HT1080 (cell line): ENCODE results near the gene SLC6A2. TPM values are rescaled to one million over a fixed set of nuclear protein-coding genes. Genes with fewer than 3 reads are reported as not detected.
"Not testable (repeated sequence)": the region's sequence is repeated elsewhere in the genome, so short reads cannot be mapped to it uniquely, and the experiment has no call there.

ENCODE experiments used
- DNase-seq: peaks from one replicate; pipeline ENCODE4 v3.0.0-alpha.2; 2015; ENCODE audit warnings: low read depth
- polyA plus RNA-seq, 2 experiments: library from polyadenylated mRNA; depleted of rRNA; stranded (reverse); fragments of >200 nt; gene quantifications; 2 replicates each; pipeline ENCODE4 v1.2.3, GENCODE V29; 2015
- total RNA-seq: library from RNA; depleted of rRNA; stranded (reverse); fragments of >200 nt; shearing (Covaris generic); gene quantifications from 2 replicates; pipeline ENCODE4 v1.2.3, GENCODE V29; 2014; rRNA removed

Gene SLC6A2
- not detected in 2 replicates for total RNA-seq
- not detected in 2 replicates for polyA plus RNA-seq (2015; cell fraction: cytosol; rRNA removed)
- not detected in 2 replicates for polyA plus RNA-seq (2015; cell fraction: nucleus; rRNA removed)

DNA sequence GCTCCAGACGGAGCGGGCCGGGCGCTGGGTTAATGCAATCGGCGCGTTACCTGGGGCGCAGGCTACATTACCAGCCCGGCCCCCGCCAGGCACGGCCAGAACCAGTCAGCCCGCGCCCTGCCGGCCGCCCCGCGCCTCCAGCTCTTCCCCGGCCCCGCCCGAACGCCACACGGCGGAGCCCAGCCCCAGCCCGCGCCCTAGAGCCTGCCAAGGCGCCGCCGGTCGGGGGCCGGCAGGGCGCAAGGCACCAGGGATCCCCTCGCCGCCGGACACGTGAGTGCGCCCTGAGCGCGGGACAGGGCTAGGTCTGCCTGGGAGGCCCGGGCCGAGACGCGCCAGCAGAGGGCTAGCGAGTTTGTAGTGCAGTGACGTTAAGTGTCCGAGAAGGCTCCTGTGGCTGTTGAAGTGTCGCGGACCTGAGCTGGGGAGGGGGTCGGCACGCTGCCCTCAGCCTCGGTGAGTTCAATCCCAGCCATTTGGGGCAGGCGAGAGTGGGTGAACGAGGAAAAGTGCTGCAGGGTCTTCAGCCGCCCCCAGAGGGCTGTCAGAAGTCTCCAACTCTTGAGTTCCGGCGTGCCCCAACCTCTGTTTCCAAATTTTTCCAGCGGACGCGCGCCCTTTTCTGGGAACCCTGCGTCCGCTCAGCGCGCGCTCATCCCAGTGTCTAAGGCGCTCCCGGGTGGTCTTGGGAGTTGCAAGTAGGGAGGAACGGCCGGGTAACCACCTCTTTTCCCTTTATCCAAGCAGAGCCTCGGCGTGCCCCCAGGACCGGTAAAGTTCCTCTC lies at the start of gene SLC6A2:
SLC6A2 (plus strand) TSS at position 92 of the 785 bp plus-strand sequence. CDS start 707 bp downstream, outside the sequence.
- DNase-seq: no peak

DNA sequence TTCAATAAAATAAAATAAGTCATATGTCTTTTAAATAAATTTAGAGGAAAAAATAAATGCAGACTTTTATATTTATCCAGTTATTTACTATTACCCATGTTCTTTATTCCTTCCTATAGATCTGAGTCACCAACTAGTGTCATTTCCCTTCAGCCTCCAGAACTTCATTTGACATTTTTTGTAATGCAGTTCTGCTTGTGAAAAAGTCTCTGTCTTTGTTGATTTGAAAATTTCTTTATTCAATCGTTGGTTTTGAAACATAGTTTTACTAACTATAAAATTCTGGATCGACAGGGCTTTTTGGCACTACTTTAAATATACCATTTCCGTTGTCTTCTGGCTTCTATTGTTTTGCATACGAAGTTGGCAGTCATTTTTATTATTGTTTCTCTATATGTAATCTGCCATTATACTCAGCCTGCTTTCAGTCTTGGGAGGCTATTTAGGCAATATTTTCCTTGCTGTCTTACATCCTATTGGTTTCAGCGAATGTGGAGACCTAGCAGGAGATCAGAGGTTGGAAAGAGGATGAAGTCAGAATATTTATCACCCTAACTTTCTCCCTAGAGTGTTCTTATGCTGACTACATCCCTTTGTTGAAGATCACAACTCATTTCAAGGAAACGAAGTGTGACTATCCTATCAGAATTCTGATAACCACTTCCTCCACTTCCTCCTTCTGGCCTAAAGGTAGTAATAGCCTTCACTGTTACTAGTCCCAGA lies 42.0 kb upstream of the SLC6A2 start:
- DNase-seq: no peak

DNA sequence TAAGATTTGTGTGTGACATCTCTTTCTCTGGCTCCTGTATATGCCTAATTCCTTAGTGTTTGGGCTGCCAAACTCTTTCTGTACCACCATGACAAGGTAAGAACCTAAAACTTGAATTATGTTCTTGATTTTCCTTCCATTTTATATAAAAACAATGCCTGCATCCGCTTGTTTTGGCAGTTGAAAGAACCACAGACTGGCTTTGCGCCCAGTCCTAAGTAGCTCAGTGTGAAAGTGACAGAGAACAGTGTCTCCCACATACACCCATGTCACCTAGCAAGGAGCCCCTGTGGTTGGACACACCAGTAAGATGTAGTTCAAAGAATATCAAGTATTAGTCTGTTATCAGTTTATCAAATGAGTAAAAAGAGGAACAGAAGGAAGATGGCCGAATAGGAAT lies 40.7 kb upstream of the SLC6A2 start:
- no peak for DNase-seq

DNA sequence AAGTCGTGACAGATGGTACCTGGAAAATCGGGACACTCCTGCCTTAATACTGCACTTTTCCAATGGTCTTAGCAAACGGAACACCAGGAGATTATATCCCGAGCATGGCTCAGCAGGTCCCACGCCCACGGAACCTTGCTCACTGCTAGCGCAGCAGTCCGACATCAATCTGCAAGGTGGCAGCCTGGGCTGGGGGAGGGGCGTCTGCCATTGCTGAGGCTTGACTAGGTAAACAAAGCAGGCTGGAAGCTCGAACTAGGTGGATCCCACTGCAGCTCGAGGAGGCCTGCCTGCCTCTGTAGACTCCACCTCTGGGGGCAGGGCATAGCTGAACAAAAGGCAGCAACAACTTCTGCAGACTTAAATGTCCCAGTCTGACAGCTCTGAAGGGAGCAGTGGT lies 40.1 kb upstream of the SLC6A2 start:
- not testable (repeated sequence) for DNase-seq

DNA sequence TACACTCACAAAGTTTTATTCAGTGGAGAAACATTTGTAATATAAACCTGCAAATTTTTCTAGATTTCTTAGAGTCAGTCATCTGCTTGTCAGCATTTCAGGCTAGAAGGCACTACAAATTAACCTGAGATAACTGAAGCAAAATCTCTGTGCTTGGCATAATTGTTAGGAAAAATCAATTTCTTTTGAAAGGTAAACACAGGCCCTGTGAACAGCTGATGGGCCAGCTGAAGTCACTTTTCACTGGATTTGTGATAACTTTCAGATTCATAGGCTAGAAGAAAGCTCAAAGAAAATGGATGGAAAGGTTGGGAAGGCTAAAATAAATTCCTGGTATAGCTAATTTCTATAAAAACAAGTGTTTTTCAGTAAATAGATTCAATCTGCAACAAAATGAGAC lies 34.0 kb upstream of the SLC6A2 start:
- no peak for DNase-seq

DNA sequence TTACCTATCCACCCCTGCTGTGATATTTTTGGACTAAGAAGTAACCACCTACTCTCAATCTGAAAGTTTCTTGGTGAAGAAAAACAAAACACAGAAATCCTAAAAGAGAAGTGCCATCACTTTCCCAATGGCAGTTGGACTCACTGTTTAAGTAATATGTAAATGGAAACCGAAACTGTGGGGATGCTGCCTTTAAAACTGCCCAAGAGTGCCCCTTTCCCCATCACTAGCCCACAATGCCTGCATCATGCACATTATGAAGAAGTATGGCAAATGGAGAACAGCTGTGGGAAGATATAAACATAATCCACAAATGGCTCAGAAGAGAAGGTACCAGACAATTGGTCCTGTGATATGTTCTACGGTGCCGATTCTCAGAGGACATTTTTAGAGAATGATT lies 33.5 kb upstream of the SLC6A2 start:
- DNase-seq: no peak

DNA sequence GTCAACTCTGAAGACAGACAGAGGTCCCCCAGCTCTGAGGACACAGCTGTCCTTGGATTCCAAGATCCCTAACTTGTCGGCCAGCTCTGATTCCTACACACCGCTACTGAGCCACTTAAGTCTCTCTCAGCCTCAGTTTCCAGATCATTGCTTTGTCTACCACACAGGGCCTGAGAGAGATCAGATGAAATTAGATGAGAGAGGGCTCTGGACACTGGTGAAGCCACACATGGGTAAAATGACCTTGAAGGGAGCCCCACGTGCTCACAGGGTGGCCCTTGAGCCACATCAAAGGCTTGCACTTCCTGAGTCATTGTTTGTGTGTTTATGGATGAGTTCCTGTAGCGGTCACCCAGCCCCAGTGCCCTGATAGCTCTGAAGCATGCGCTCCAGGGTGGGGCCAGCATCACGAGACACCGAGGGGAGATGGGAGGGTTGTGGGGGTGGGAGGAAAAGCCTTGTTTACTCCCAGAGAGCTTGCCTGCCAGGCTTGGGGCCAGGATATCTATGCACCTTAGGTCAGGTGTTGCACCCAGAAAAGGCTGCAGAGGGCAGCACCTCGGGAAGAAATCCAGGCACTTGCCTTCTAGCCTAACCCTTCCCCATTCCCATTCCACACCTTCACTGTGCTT lies 32.7 kb upstream of the SLC6A2 start:
- DNase-seq: peak; percentile 30

DNA sequence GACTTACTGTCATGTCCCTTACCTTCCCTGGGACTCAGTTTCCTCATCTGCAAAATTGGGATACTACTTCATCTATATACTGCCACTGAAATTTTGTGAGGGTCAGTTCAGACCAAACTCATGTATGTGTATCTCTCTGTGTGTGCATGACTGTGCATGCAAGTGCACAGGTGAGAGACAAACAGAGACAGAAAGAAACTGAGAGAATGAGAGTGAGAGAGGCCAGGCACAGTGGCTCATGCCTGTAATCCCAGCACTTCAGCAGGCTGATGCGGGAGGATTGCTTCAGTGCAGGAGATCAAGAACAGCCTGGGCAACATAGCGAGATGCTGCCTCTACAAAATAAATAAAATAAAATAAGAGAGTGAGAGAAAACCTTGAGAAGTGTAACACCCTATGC lies 32.1 kb upstream of the SLC6A2 start:
- DNase-seq: no peak

DNA sequence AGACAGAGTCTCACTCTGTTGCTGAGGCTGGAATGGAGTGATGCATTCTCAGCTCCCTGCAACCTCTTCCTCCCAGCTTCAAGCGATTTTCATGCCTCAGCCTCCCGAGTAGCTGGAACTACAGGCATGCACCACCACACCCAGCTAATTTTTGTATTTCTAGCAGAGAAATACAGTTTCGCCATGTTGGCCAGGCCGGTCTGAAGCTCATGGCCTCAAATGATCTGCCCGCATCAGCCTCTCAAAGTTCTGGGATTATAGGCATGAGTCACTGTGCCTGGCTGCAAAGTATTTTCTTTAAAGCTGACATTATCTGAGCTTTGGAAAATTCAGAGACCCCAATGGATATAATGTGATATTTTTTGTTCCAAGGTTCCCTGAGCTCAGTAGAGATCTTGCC lies 31.1 kb upstream of the SLC6A2 start:
- no peak for DNase-seq

DNA sequence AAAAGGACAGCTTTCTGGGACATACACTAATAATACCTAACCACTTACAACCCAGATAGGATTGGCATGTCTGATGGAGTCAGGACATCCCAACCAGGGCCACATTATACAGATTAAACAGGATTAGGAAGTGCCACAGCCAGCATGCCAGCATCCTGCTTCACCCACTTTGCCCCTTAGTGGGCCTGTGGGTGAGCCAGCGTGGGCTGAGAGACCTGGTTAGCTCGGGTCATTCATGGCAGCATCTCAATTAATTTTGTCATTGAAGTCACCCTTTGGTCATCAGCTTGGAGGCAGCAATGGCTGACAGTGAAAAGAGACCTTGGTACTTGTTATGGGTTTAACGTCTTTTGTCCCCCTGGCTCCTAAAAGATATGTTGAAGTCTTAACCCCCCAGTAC lies 29.9 kb upstream of the SLC6A2 start:
- DNase-seq: no peak

DNA sequence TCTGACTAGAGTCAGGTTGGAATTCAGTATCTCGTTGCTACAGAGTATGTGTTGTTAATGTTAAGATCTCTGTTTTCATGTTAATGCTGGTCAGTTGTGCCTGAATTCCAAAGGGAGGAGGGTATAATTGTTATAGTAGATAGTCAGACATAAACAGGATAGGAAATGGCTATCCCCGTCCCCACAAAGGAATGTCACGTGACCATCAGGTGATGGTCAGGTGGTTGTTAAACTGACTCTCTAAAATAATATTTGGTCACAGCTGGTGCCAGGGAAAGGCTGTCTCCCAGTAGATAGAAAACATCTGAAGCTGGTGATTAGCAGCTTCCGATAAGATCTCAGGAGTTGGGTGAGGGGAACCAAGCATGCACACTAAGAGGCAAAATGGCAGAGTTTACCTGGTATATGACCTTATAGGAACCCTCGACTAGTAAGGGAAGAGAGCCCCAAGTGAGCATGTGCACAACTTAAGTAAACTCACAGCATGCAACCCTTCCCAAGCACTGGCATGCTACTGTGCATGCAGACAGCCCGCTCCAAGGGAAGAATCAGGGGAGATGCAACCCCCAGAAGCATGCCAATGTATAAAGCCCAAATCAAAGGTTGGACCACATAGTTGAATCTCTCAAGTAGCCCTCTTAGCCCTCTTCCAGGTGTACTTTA lies 27.4 kb upstream of the SLC6A2 start:
- DNase-seq: no peak

DNA sequence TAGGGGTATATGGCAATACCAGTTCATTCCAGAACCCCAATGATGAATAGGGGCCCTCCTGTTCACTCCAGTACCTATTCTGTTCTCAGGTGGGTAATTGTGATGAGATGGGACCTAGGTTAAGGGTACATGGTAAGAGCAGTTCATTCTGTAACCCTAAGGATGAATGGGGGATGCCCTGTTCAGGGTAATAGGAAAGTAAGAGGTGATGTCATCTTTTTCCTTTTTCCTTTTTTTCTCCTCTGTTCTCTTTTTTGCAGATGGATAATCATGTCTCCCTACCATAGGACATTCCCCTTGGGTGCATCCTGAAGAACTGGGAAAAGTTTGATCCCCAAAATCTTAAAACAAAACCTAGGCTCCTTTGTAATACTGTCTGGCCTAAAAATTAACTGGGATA lies 25.0 kb upstream of the SLC6A2 start:
- no peak for DNase-seq

DNA sequence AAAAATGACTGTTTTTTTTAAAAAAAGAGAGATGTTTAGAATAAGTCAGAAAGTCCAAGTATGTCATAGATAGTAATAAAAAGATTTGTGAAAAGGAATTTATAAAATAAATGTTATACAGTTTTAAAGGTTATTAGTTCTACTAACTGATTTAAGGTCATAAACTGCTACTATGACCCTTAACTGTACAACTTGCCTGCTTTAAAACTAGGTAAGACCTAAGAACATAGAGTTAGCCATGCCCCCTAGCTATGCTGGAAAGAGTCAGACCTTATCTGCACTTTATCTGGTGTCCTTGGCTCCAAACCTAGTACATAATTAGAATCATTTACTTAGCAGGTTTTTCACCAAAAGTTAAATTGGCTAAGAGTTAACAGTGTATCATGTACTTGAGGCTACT lies 23.5 kb upstream of the SLC6A2 start:
- no peak for DNase-seq

DNA sequence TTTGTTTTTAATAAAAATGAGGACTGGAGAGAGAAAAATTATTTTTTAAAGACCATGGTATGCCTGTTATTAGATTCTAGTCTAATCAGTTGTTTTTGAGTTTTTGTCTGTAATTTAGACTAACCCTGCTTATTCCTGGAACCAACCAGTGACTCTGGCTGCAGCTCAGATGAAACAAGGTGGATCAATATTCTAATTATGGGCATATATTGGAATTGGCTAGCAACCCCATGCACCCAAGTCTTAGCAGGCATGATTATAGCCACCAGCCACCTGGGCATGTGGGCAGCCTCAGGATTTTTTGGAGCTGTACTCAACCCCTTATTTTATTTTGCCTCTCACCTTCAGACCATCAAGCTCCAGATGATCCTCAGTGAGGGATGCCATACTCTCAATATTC lies 21.6 kb upstream of the SLC6A2 start:
- DNase-seq: no peak

DNA sequence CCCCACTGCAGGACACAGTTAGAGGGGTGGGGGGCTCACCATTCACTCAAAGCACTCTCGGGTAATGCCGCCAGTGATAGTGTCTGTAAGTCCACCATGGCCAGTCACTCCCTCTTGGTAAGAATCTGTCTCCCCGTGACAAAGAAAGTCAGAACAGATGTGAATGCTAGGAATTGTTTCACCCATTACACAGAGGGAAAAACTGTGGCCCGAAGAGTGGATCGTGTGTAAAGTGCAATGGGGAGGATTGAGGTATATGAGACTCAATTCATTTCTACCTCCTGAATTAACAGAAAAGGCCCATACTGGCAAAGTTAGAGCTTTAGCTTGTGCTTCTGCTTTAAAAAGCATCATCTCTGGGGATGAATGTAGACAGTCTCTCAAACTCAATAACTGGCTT lies 17.5 kb upstream of the SLC6A2 start:
- no peak for DNase-seq

DNA sequence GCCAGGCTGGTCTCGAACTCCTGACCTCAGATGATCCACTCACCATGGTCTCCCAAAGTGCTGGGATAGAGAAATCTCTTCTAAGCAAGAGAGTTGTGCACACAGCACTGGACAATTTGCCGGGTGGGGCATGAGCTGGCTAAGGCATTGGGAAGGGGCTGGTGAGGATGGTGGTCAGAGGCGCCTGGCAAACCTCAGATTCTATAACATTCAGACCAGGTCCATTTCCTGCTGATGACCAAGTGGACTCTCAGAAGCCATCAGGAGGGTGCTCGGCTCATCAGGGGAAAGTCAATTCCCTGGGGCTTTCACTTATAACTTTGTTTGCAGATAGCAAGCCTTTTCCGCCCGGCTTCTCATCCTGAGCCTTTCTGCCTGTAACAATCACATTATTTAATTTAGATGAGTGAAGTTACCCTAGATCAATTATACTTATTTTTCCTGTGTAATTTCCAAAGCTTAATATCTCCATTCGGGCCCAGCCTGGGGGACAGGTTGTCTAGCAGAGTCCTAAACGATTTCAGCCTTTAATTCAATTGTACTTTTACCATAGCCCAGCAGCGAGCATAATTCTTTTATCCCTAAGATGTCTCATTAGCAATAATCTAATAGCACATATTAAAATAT lies 15.0 kb upstream of the SLC6A2 start:
- DNase-seq: no peak

DNA sequence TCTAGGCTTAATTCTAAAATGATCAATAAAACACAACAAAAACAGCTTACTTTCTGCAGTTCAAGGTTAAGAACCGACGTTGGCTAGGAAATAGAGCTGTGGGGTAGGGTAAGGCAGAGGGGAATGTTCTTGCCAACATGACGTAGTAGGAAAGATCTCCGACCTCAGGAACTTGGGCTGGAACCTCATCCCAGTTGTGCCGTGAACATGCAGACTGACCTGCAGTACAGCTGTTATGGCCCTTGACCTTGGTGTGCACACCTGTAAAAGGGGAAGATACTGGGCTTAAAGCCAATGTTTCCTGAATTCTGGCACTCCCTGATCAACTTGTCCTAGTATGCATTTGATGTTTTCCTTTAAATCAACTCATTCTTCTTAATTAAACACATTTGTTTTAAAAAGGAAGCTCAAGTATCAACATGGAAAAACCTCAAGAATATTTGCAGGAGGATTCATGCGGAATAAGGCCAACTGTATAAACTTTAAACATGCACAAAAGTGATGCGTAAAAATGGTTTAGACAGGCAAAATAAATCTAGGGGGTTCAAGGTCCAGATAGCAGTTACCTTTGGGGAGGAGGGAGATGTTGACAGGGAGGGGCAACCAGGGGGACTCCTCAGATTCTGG lies 14.2 kb upstream of the SLC6A2 start:
- DNase-seq: no peak

DNA sequence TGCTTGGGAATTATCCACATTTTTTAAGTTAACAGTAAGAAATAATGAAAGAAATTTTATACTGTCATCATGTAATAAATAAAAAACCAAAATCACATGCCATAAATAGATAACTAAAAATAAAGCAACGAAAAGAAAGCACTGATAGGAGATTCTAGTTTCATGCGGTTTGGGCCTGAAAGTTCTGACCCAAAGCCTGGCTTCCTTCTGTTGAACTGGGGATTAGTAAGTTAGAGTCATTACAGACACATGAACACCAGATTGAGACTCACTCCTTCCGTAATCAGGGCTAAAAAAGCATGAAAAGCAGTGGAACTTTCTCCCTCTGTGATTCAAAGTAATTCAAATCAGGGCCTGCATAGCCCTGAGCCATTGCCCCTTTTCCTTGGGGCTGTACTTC lies 13.2 kb upstream of the SLC6A2 start:
- no peak for DNase-seq

DNA sequence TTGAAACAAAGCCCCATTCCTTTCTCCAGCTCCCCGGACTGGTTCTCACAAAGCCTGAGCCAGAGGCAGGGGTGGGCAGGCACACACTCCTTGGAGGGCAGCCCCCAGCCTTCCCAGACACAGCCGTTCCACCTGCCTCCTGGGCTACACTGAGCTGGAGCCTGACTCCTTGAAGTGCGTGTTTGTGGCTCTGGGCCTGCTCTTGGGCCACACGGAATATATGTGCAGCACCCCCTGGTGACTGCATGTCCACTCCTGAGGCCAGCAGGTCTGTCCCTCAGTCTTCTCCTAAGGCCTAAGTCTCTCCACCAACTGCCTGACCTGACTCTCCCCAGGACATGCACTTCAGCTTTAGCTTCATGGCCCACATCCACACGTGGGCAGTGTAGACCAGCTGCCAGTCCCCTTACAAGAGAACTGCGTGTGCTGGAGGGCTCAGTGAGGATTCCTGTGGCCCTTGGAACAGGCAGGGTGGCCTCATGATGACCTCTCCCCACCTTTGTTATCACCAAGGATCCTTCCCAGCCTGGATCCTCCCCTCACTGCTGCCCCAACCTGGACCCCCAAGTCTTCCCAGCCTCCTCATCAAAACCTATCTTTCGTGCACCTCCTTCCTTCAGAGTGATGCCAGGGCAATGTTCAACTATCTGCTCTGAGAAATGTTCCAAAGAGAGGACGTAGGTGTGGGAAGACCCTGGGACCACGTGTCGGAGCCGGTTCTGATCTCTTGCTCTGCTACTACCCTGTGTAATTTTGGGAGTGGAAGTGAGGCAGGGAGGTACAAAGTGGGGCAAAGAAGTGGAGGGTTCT lies 12.4 kb upstream of the SLC6A2 start:
- peak; percentile 8 for DNase-seq

DNA sequence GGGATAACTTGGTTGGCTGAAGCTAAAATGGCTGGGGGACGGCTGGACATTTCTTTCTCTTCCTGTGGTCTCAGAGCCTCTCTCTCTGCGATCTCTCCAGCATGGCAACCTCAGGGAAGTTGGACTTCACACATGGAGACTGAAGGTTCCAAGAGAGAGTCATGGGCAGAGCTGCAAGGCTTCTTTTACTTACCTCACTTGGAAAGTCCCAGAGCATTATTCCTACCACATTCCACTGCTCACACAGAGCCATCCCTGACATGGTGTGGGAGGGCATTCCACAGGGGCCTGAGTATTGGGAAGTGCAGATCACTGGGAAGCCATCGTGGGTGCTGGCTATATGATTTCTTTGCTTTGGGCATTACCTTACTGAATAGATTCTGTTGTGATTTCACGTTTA lies 9.8 kb upstream of the SLC6A2 start:
- no peak for DNase-seq
